H1 (cell line): ENCODE data around the gene RASA1. TPM values are rescaled to one million over a fixed set of nuclear protein-coding genes. Genes with fewer than 3 reads are reported as not detected.

Experiments
- CREB1 ChIP-seq: IDR thresholded peaks from 2 replicates; pipeline ENCODE4 v1.6.1; 2012; ENCODE audit warnings: inconsistent platforms
- EZH2 ChIP-seq: fragments of 200-600 bp; sonication (generic); IDR thresholded peaks from 2 replicates; pipeline ENCODE4 v1.7.1; 2012; ENCODE audit warnings: low read depth, mild to moderate bottlenecking, moderate library complexity, low read length, inconsistent platforms; ENCODE audit not compliant: severe bottlenecking
- GTF2F1 ChIP-seq: IDR thresholded peaks from 2 replicates; pipeline ENCODE4 v1.6.1; 2012; ENCODE audit warnings: low read depth, low read length, improper control_type of control experiment, borderline replicate concordance
- JUN ChIP-seq: IDR thresholded peaks from 2 replicates; pipeline ENCODE4 v1.6.1; 2011; ENCODE audit warnings: low read depth, mild to moderate bottlenecking, improper control_type of control experiment, low read length
- KDM4A ChIP-seq: IDR thresholded peaks from one replicate; pipeline ENCODE4 v1.7.1; 2012; ENCODE audit warnings: low read depth, mild to moderate bottlenecking, moderate library complexity, low read length, inconsistent platforms; ENCODE audit not compliant: severe bottlenecking
- RAD21 ChIP-seq, 2 experiments: IDR thresholded peaks in 1 of 2; conservative IDR thresholded peaks in 1 of 2; 2 replicates each; pipeline ENCODE4 v1.6.1; 2011; ENCODE audit warnings: low read depth in 2 of 2, low read length in 2 of 2, improper control_type of control experiment in 1 of 2, inconsistent platforms in 1 of 2, mild to moderate bottlenecking in 1 of 2, moderate library complexity in 1 of 2
- RXRA ChIP-seq: IDR thresholded peaks from 2 replicates; pipeline ENCODE4 v1.6.1; 2011; ENCODE audit warnings: low read depth, mild to moderate bottlenecking, low read length, moderate library complexity; ENCODE audit not compliant: insufficient read depth
- polyA plus RNA-seq, 7 experiments: library from polyadenylated mRNA; depleted of rRNA in 3 of 7; stranded (reverse) in 5 of 7; unstranded in 2 of 7; fragments of >200 nt in 5 of 7; fragments of 200-250 nt in 2 of 7; gene quantifications; 1 replicate in 5 of 7; 2 replicates in 1 of 7; 4 replicates in 1 of 7; pipeline versions ENCODE4 v1.2.1 to v1.2.3, GENCODE V29; 2011 to 2013; ENCODE audit warnings: missing spikeins in 2 of 7, mixed read lengths in 2 of 7
- total RNA-seq: library from RNA; stranded (reverse); fragmentation: NEBNext Ultra II Directional; extraction: Animal tissue kit (Norgen Biotek cat#: 25700); gene quantifications from 2 replicates; pipeline ENCODE4 v1.2.1, GENCODE V29; 2021
- TF ChIP-seq, protein P1 (sequence below): fragments of 300-600 bp; sonication (generic); IDR thresholded peaks from 2 replicates; pipeline ENCODE4 v1.7.1; 2012; ENCODE audit warnings: low read length, moderate library complexity, mild to moderate bottlenecking, inconsistent platforms; ENCODE audit not compliant: insufficient replicate concordance

RASA1 gene
- total and polyA plus RNA-seq, 2 of the 8 experiments (the other 6 are each of a cell fraction or from before 2014, with no cell fraction given) = 15.9 to 33.8 TPM

DNA sequence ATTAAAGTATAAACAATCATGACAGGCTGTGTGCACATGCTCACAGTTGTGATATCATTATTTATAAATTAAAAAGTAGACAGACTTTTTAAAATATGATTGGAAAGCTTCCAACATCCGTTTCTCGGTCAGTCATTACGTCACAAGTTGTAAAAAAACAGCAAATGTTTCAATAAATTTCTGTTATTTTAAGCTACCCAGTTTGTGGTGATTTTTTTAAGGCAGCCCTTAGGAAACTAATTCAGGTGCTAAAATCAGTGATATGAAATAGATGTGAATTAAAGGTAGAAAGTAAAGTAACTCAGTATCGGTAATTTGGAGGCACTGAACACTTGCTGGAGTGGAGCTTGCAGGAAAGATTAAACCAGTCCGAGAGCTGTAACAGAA is 143.9 kb downstream of the RASA1 start (continued):
- TF ChIP-seq, protein P1, sequence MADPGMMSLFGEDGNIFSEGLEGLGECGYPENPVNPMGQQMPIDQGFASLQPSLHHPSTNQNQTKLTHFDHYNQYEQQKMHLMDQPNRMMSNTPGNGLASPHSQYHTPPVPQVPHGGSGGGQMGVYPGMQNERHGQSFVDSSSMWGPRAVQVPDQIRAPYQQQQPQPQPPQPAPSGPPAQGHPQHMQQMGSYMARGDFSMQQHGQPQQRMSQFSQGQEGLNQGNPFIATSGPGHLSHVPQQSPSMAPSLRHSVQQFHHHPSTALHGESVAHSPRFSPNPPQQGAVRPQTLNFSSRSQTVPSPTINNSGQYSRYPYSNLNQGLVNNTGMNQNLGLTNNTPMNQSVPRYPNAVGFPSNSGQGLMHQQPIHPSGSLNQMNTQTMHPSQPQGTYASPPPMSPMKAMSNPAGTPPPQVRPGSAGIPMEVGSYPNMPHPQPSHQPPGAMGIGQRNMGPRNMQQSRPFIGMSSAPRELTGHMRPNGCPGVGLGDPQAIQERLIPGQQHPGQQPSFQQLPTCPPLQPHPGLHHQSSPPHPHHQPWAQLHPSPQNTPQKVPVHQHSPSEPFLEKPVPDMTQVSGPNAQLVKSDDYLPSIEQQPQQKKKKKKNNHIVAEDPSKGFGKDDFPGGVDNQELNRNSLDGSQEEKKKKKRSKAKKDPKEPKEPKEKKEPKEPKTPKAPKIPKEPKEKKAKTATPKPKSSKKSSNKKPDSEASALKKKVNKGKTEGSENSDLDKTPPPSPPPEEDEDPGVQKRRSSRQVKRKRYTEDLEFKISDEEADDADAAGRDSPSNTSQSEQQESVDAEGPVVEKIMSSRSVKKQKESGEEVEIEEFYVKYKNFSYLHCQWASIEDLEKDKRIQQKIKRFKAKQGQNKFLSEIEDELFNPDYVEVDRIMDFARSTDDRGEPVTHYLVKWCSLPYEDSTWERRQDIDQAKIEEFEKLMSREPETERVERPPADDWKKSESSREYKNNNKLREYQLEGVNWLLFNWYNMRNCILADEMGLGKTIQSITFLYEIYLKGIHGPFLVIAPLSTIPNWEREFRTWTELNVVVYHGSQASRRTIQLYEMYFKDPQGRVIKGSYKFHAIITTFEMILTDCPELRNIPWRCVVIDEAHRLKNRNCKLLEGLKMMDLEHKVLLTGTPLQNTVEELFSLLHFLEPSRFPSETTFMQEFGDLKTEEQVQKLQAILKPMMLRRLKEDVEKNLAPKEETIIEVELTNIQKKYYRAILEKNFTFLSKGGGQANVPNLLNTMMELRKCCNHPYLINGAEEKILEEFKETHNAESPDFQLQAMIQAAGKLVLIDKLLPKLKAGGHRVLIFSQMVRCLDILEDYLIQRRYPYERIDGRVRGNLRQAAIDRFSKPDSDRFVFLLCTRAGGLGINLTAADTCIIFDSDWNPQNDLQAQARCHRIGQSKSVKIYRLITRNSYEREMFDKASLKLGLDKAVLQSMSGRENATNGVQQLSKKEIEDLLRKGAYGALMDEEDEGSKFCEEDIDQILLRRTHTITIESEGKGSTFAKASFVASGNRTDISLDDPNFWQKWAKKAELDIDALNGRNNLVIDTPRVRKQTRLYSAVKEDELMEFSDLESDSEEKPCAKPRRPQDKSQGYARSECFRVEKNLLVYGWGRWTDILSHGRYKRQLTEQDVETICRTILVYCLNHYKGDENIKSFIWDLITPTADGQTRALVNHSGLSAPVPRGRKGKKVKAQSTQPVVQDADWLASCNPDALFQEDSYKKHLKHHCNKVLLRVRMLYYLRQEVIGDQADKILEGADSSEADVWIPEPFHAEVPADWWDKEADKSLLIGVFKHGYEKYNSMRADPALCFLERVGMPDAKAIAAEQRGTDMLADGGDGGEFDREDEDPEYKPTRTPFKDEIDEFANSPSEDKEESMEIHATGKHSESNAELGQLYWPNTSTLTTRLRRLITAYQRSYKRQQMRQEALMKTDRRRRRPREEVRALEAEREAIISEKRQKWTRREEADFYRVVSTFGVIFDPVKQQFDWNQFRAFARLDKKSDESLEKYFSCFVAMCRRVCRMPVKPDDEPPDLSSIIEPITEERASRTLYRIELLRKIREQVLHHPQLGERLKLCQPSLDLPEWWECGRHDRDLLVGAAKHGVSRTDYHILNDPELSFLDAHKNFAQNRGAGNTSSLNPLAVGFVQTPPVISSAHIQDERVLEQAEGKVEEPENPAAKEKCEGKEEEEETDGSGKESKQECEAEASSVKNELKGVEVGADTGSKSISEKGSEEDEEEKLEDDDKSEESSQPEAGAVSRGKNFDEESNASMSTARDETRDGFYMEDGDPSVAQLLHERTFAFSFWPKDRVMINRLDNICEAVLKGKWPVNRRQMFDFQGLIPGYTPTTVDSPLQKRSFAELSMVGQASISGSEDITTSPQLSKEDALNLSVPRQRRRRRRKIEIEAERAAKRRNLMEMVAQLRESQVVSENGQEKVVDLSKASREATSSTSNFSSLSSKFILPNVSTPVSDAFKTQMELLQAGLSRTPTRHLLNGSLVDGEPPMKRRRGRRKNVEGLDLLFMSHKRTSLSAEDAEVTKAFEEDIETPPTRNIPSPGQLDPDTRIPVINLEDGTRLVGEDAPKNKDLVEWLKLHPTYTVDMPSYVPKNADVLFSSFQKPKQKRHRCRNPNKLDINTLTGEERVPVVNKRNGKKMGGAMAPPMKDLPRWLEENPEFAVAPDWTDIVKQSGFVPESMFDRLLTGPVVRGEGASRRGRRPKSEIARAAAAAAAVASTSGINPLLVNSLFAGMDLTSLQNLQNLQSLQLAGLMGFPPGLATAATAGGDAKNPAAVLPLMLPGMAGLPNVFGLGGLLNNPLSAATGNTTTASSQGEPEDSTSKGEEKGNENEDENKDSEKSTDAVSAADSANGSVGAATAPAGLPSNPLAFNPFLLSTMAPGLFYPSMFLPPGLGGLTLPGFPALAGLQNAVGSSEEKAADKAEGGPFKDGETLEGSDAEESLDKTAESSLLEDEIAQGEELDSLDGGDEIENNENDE = no peak
- TF ChIP-seq GTF2F1 (no peak), RAD21 (IDR thresholded peaks at IDR 0.05 in 1 of 2, conservative IDR thresholded peaks at IDR 0.05 in 1 of 2; ENCODE audit: low read depth in 2 of 2, low read length in 2 of 2) (no peak), CREB1 (no peak), KDM4A (no peak), EZH2 (no peak), RXRA (no peak), JUN (no peak)
- TF ChIP-seq, all 59 proteins: peak for 0
